CD4-positive, CD25-positive, alpha-beta regulatory T cell (primary cell): ENCODE results near the gene PRDM16. TPM values are rescaled to one million over a fixed set of nuclear protein-coding genes. Genes with fewer than 3 reads are reported as not detected.
A peak's percentile ranks its signal among the peaks of the same experiment; 100 is the strongest.

Source experiments
- ATAC-seq, 2 donors: fragments of 150-1000 bp; cut with Tn5 transposase; one replicate each; pipeline ENCODE4 v1.10.0; 2021; ENCODE audit warnings: low read depth in 2 of 2, moderate number of reproducible peaks in 2 of 2, moderate library complexity in 1 of 2
- DNase-seq, 3 donors: peaks; one replicate each; pipeline versions ENCODE4 v3.0.0 to v3.0.0-alpha.2; 2012 to 2022; ENCODE audit warnings: mixed read lengths in 1 of 3
- H3K27ac ChIP-seq: one replicate; pipeline ENCODE4 v1.7.0; 2013; ENCODE audit warnings: mild to moderate bottlenecking, low read length; ENCODE audit not compliant: insufficient read depth, poor library complexity, severe bottlenecking
- H3K27me3 ChIP-seq: one replicate; pipeline ENCODE4 v1.7.0; 2013; ENCODE audit warnings: low read length; ENCODE audit not compliant: control insufficient read depth, insufficient read depth
- H3K36me3 ChIP-seq: one replicate; pipeline ENCODE4 v1.7.0; 2013; ENCODE audit warnings: mild to moderate bottlenecking, low read length, moderate library complexity; ENCODE audit not compliant: control insufficient read depth, insufficient read depth
- H3K4me1 ChIP-seq: 2 replicates; pipeline ENCODE4 v1.7.0; 2013; ENCODE audit warnings: mild to moderate bottlenecking, low read length; ENCODE audit not compliant: insufficient read depth, control insufficient read depth, poor library complexity, severe bottlenecking
- H3K4me3 ChIP-seq: one replicate; pipeline ENCODE4 v1.7.0; 2013; ENCODE audit warnings: low read depth, mild to moderate bottlenecking, low read length, moderate library complexity
- H3K9me3 ChIP-seq, 2 experiments: 1 replicate in 1 of 2; 2 replicates in 1 of 2; pipeline ENCODE4 v1.7.0; 2013; ENCODE audit warnings: low read length in 2 of 2, mild to moderate bottlenecking in 1 of 2, moderate library complexity in 1 of 2; ENCODE audit not compliant: control insufficient read depth in 2 of 2
- H3K27ac Mint-ChIP-seq, 3 donors: one replicate each; pipeline ENCODE4 v1.8.0; 2020 to 2022; ENCODE audit warnings: mild to moderate bottlenecking in 3 of 3, mixed read lengths in 3 of 3, moderate library complexity in 2 of 3
- H3K27me3 Mint-ChIP-seq: one replicate; pipeline ENCODE4 v1.8.0; 2022; ENCODE audit warnings: mild to moderate bottlenecking, mixed read lengths
- H3K36me3 Mint-ChIP-seq: one replicate; pipeline ENCODE4 v1.8.0; 2020; ENCODE audit warnings: mixed read lengths
- H3K4me1 Mint-ChIP-seq, 4 donors: one replicate each; pipeline ENCODE4 v1.8.0; 2020 to 2022; ENCODE audit warnings: mixed read lengths in 4 of 4, mild to moderate bottlenecking in 1 of 4
- H3K4me3 Mint-ChIP-seq, 4 donors: one replicate each; pipeline ENCODE4 v1.8.0; 2020 to 2022; ENCODE audit warnings: mild to moderate bottlenecking in 4 of 4, mixed read lengths in 4 of 4, moderate library complexity in 3 of 4
- H3K9me3 Mint-ChIP-seq, 7 donors: one replicate each; pipeline ENCODE4 v1.8.0; 2020 to 2022; ENCODE audit warnings: mixed read lengths in 7 of 7, mild to moderate bottlenecking in 3 of 7, moderate library complexity in 2 of 7
- polyA plus RNA-seq, 4 donors: library from polyadenylated mRNA; unstranded; fragments of 300-500 nt; fragmentation: Illumina TruSeq; gene quantifications; one replicate each; pipeline ENCODE4 v1.2.3, GENCODE V29; 2021
- total RNA-seq: library from RNA; stranded (reverse); gene quantifications from one replicate; pipeline ENCODE4 v1.2.3, GENCODE V29; 2022

Gene PRDM16
- total and polyA plus RNA-seq, 5 donors from 2014 or later: 0.27 TPM; not detected in 4

- ATAC-seq: no peak
- H3K36me3 ChIP-seq: no peaks in the 10 kb centered on the region
- H3K27me3 ChIP-seq: no peaks in the 10 kb centered on the region
- peaks cover 0 to 3% (median 0%) of the 10 kb centered on the region in 4 donors for H3K4me1 Mint-ChIP-seq
- H3K27ac ChIP-seq: no peak overlapping the region
- H3K9me3 Mint-ChIP-seq: peaks cover 0 to 2% (median 0%) of the 10 kb centered on the region in 7 donors
- no peak overlapping the region for H3K27ac Mint-ChIP-seq
- H3K27me3 Mint-ChIP-seq: no peaks in the 10 kb centered on the region
- no peak for DNase-seq
- H3K4me3 ChIP-seq: no peak overlapping the region
- H3K9me3 ChIP-seq: no peaks in the 10 kb centered on the region
- H3K4me3 Mint-ChIP-seq: no peak overlapping the region
- H3K4me1 ChIP-seq: no peaks in the 10 kb centered on the region
- H3K36me3 Mint-ChIP-seq: no peaks in the 10 kb centered on the region
Measured at GRCh38 chr1:3367376-3367775, 298.4 kb downstream of the PRDM16 start.

- Mint-ChIP-seq H3K4me3 (no peak overlapping the region), H3K4me1 (peaks cover 0 to 6% (median 0%) of the 10 kb centered on the region in 4 donors), H3K27me3 (no peaks in the 10 kb centered on the region), H3K9me3 (peaks cover 0 to 2% (median 0%) of the 10 kb centered on the region in 7 donors), H3K27ac (no peak overlapping the region), H3K36me3 (no peaks in the 10 kb centered on the region)
- Histone ChIP-seq H3K4me1 (peaks cover 4% of the 10 kb centered on the region), H3K36me3 (no peaks in the 10 kb centered on the region), H3K4me3 (no peak overlapping the region), H3K27me3 (no peaks in the 10 kb centered on the region), H3K9me3 (no peaks in the 10 kb centered on the region), H3K27ac (no peak overlapping the region)
- no peak for ATAC-seq
- no peak for DNase-seq
Measured at GRCh38 chr1:3368059-3368458, 299.1 kb downstream of the PRDM16 start.

- H3K36me3 Mint-ChIP-seq: no peaks in the 10 kb centered on the region
Measured at GRCh38 chr1:3368711-3369445, 299.9 kb downstream of the PRDM16 start.

GRCh38 chr1:3369446-3370076, 300.6 kb downstream of the PRDM16 start:
- Histone ChIP-seq H3K27ac (no peak overlapping the region), H3K4me1 (peaks cover 4% of the 10 kb centered on the region), H3K27me3 (no peaks in the 10 kb centered on the region), H3K4me3 (no peak overlapping the region), H3K9me3 (no peaks in the 10 kb centered on the region), H3K36me3 (no peaks in the 10 kb centered on the region)
- ATAC-seq: no peak
- DNase-seq: no peak
- no peaks in the 10 kb centered on the region for H3K27me3 Mint-ChIP-seq
- H3K36me3 Mint-ChIP-seq: no peaks in the 10 kb centered on the region
- H3K9me3 Mint-ChIP-seq: peaks cover 0 to 2% (median 0%) of the 10 kb centered on the region in 7 donors
- peaks cover 0 to 6% (median 0%) of the 10 kb centered on the region in 4 donors for H3K4me1 Mint-ChIP-seq
- no peak overlapping the region for H3K27ac Mint-ChIP-seq
- H3K4me3 Mint-ChIP-seq: no peak overlapping the region

More at GRCh38 chr1:3368711-3369445, 299.9 kb downstream of the PRDM16 start:
- Histone ChIP-seq H3K4me1 (peaks cover 4% of the 10 kb centered on the region), H3K27ac (no peak overlapping the region), H3K36me3 (no peaks in the 10 kb centered on the region), H3K9me3 (no peaks in the 10 kb centered on the region), H3K4me3 (no peak overlapping the region), H3K27me3 (no peaks in the 10 kb centered on the region)
- no peak overlapping the region for H3K27ac Mint-ChIP-seq
- H3K4me3 Mint-ChIP-seq: no peak overlapping the region
- H3K4me1 Mint-ChIP-seq: peaks cover 0 to 6% (median 0%) of the 10 kb centered on the region in 4 donors
- H3K9me3 Mint-ChIP-seq: peaks cover 0 to 2% (median 0%) of the 10 kb centered on the region in 7 donors
- no peaks in the 10 kb centered on the region for H3K27me3 Mint-ChIP-seq
- no peak for ATAC-seq
- no peak for DNase-seq

GRCh38 chr1:3370856-3371703, 302.1 kb downstream of the PRDM16 start:
- H3K4me1 Mint-ChIP-seq: peaks cover 0 to 6% (median 0%) of the 10 kb centered on the region in 4 donors
- H3K4me3 Mint-ChIP-seq: no peak overlapping the region
- no peaks in the 10 kb centered on the region for H3K27me3 ChIP-seq
- H3K4me3 ChIP-seq: no peak overlapping the region
- peaks cover 4% of the 10 kb centered on the region for H3K4me1 ChIP-seq
- no peaks in the 10 kb centered on the region for H3K36me3 ChIP-seq
- ATAC-seq (no peak), DNase-seq (no peak)
- H3K27ac ChIP-seq: no peak overlapping the region
- H3K9me3 ChIP-seq: no peaks in the 10 kb centered on the region
- no peaks in the 10 kb centered on the region for H3K27me3 Mint-ChIP-seq
- H3K27ac Mint-ChIP-seq: peak overlapping the region in 1 of 3 donors; percentile 92
- H3K9me3 Mint-ChIP-seq: peaks cover 0 to 2% (median 0%) of the 10 kb centered on the region in 7 donors
- H3K36me3 Mint-ChIP-seq: no peaks in the 10 kb centered on the region

- ATAC-seq (no peak), DNase-seq (peak in 1 of 3 donors; percentile 7)
- Histone ChIP-seq H3K27ac (no peak overlapping the region), H3K36me3 (no peaks in the 10 kb centered on the region), H3K4me1 (peaks cover 4% of the 10 kb centered on the region), H3K27me3 (no peaks in the 10 kb centered on the region), H3K9me3 (no peaks in the 10 kb centered on the region), H3K4me3 (no peak overlapping the region)
- Mint-ChIP-seq H3K27ac (no peak overlapping the region), H3K27me3 (no peaks in the 10 kb centered on the region), H3K4me1 (peaks cover 0 to 6% (median 0%) of the 10 kb centered on the region in 4 donors), H3K9me3 (peaks cover 0 to 2% (median 0%) of the 10 kb centered on the region in 7 donors), H3K36me3 (no peaks in the 10 kb centered on the region), H3K4me3 (no peak overlapping the region)
Measured at GRCh38 chr1:3372317-3372716, 303.3 kb downstream of the PRDM16 start.

GRCh38 chr1:3373175-3373574, 304.2 kb downstream of the PRDM16 start:
- Histone ChIP-seq H3K4me1 (peaks cover 4% of the 10 kb centered on the region), H3K4me3 (no peak overlapping the region), H3K9me3 (no peaks in the 10 kb centered on the region), H3K27ac (no peak overlapping the region), H3K36me3 (no peaks in the 10 kb centered on the region), H3K27me3 (no peaks in the 10 kb centered on the region)
- Mint-ChIP-seq H3K27me3 (no peaks in the 10 kb centered on the region), H3K4me3 (no peak overlapping the region), H3K9me3 (peaks cover 0 to 3% (median 0%) of the 10 kb centered on the region in 7 donors), H3K4me1 (peaks cover 0 to 6% (median 0%) of the 10 kb centered on the region in 4 donors), H3K36me3 (no peaks in the 10 kb centered on the region), H3K27ac (no peak overlapping the region)
- ATAC-seq (no peak), DNase-seq (no peak)
